NCI-H1105 (cell line): ENCODE measurements around the gene AKT3.
A peak's percentile ranks its signal among the peaks of the same experiment; 100 is the strongest.

Experiments used
- DNase-seq: peaks from one replicate; lab custom pipeline; 2025; lab: John Stamatoyannopoulos, UW

AKT3 gene

GRCh38 chr1:243731301-243731891, 118.6 kb downstream of the AKT3 start:
- DNase-seq = no peak

- DNase-seq = no peak
These were observed 119.4 kb downstream of the AKT3 start for GRCh38 chr1:243730487-243731150.

GRCh38 chr1:243729956-243730355, 120.1 kb downstream of the AKT3 start:
- DNase-seq = no peak

DNA sequence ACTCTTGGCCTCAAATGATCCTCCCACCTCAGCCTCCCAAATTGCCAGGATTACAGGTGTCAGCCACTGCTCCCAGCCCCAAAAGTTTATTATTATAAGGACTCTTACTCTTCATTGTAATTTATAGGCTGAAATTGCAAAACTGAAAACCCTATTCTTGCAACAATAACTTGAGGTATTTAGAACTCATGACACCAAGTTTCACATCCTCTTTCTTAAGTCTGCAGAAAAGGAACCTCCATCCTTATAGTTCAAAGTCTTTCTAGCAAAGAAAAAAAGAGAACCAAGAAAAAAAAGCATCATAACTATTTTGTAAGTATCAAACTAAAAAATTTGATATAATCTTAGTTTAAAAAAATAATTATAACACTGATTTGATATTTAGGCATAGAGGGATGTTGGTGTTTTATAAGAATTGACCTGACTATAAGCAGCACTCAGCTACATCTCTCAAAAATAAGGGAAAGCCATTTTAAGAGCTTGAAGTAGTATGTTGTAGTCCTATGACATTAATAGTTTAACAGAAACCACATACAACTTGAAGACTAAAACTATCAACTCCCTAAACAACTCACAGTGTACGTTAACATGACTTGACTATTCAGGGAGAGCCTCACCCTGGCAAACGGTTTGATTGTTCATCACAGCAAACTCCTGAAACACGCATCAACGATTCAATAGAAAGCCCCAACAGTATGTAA, 122.4 kb downstream of the AKT3 start:
- no peak for DNase-seq

- no peak for DNase-seq
These were observed 123.1 kb downstream of the AKT3 start for GRCh38 chr1:243726806-243727502.

DNA sequence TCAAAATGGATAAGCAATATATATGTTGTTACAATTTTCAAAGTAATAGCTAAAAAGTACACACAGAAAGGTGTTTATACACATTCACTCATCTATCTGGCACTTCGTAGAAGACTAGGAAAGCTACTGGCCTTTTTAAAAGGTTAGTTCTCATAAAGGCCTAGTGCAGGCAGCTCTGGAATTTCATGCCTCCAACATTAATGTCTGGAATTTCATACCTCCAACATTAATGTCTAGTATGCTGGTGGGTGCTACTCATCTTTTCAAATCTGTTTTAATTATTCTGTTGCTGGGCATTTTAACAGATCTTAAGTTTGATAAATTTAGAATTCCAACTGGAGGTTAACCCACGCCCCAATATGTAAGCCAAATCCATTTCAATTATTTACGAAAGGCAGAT, 124.2 kb downstream of the AKT3 start:
- no peak for DNase-seq

DNA sequence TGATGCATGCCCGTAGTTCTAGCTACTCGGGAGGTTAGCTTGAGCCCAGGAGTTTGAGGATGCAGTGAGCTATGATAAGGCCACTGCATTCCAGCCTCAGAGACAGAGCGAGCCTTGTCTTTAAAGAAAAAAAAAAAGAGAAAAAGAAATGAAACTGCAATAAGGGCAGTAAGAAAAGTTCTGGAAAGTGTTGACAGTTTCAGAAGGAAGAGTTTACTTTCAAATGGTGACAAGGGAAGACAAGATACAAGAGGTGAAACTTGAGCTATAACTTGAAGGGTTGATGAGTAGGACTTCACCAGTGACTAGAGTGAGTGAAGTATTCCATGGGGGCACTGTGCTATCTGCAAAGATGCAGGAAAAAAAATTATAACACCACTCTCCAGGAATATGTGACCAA, 125.0 kb downstream of the AKT3 start:
- DNase-seq = no peak

- DNase-seq = no peak
These were observed 126.5 kb downstream of the AKT3 start for GRCh38 chr1:243723458-243724043.

GRCh38 chr1:243723050-243723449, 127.0 kb downstream of the AKT3 start:
- no peak for DNase-seq

GRCh38 chr1:243719476-243719875, 130.6 kb downstream of the AKT3 start:
- no peak for DNase-seq

- DNase-seq = no peak
These were observed 131.2 kb downstream of the AKT3 start for GRCh38 chr1:243718893-243719292.

DNA sequence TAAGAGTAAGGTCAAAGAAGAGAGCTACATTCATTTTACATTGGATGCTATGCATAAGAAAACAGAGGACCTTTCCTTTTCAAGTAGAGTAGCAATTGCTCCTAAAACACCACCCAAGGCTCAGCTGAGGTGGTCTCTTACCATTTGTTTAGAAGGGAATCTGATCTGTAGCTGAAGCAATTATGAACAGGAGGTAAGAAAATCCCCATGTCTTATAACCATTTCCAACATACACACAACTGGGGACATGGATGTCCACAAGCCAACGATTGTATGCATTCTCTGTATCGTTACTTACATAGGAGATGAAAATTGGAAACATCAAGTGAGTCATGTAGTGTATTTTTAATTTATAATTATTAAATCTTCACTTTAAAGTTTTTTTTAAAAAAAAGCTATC, 132.0 kb downstream of the AKT3 start:
- DNase-seq = no peak

DNA sequence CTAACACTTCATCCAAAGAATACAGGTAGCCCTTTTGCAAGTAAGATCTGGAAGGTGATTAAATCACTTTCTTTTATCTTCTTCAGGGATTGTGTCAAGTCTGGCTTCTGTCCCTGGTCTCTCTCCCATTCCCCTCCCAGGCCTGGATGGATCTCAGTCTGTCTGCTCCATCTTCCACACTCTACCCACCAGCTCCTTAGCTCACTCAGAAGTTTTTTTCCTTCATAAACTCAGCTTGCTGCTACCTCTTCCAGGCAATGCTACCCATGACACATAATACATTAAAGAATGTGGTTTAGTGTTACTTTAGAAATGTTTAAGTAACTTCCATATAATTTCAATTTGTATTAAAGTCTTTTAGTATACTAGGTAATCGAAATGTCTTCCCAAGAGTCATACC, 133.1 kb downstream of the AKT3 start:
- no peak for DNase-seq

- no peak for DNase-seq
These were observed 134.8 kb downstream of the AKT3 start for GRCh38 chr1:243715285-243715684.

GRCh38 chr1:243713470-243714186, 136.4 kb downstream of the AKT3 start:
- peak; percentile 96 for DNase-seq

- DNase-seq = peak; percentile 48
These were observed 137.1 kb downstream of the AKT3 start for GRCh38 chr1:243712941-243713340.

DNA sequence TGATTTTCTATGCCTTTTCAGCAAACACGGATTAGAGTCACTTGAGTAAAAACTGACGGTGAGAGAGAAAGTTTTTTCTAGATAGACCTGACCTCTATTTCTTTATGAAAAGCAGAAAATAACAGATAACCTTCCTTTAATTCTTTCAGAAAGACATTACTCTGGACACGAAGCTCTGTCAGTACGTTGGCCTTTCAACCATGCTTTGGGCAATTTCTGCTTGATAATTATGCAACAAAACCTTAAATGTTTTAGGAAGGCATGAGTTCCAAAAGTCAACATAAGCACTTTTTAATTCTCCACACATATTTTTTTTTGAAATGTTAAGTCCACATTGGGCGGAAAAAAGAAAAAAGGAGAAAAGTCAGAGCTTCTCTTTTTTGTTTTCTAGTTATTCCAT, 137.8 kb downstream of the AKT3 start:
- no peak for DNase-seq

GRCh38 chr1:243710467-243710866, 139.6 kb downstream of the AKT3 start:
- no peak for DNase-seq

DNA sequence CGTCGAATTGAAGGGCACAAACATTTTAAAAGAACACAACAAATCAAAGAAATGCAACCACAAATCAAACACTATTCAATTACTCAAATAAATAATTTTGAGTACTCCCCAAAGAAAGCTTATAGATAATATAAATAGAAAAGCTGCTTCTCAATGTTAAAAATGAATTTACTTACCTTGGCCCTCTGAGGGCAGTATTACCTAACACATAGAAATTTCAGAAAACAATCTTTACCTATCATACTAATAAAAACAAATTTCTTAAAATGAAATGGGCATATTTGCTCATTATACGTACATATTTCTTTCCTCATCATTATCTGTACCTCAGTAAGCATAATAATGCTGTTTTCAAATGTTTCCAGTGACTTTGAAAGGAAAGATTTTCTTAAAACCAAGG, 141.8 kb downstream of the AKT3 start:
- DNase-seq = no peak

DNA sequence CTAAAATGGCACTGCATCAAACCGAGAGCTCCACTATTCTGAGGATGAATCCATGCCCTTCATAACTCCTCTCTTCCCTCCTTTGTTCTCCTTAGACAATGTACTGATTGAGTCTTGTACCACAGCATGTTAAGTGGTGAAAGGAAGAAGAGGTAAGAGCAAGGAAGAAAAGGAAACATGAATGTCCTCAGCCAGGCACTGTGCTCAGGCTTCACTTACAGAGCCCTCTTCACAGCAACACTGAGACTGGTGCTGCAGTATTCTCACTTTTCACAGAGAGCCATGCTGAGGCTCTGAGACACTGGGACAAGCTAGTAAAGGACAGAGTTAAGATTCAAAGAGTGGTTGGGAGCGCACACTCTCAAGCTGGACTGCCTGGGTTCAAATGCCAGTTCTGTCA, 143.5 kb downstream of the AKT3 start:
- DNase-seq = no peak

GRCh38 chr1:243705585-243705984, 144.5 kb downstream of the AKT3 start:
- DNase-seq = no peak

- no peak for DNase-seq
These were observed 148.2 kb downstream of the AKT3 start for GRCh38 chr1:243701872-243702271.
